Measurements from ENCODE around the gene OTOG.

OTOG gene

GRCh38 chr11:17591293-17591692 is 44.2 kb downstream of the OTOG start:
- no peak for DNase-seq

- DNase-seq: no peak
These were observed 46.6 kb downstream of the OTOG start for GRCh38 chr11:17593466-17594245.

GRCh38 chr11:17594686-17595192 is 47.7 kb downstream of the OTOG start:
- DNase-seq: no peak

- no peak for DNase-seq
These were observed 48.7 kb downstream of the OTOG start for GRCh38 chr11:17595526-17596309.

GRCh38 chr11:17596310-17596669 is 49.2 kb downstream of the OTOG start:
- no peak for DNase-seq

- DNase-seq: no peak
These were observed 49.7 kb downstream of the OTOG start for GRCh38 chr11:17596711-17597110.

- DNase-seq: no peak
These were observed 50.7 kb downstream of the OTOG start for GRCh38 chr11:17597770-17598169.

GRCh38 chr11:17598700-17599459 is 51.8 kb downstream of the OTOG start:
- peak; percentile 80 for DNase-seq

GRCh38 chr11:17599460-17599925 is 52.4 kb downstream of the OTOG start:
- no peak for DNase-seq

GRCh38 chr11:17600316-17601255 is 53.5 kb downstream of the OTOG start:
- DNase-seq: no peak

GRCh38 chr11:17601256-17601671 is 54.2 kb downstream of the OTOG start:
- no peak for DNase-seq

GRCh38 chr11:17601676-17602075 is 54.6 kb downstream of the OTOG start:
- DNase-seq: no peak

GRCh38 chr11:17602105-17603001 is 55.3 kb downstream of the OTOG start:
- DNase-seq: no peak

GRCh38 chr11:17603056-17603825 is 56.2 kb downstream of the OTOG start:
- no peak for DNase-seq

- no peak for DNase-seq
These were observed 57.3 kb downstream of the OTOG start for GRCh38 chr11:17604201-17604914.

GRCh38 chr11:17604915-17605233 is 57.8 kb downstream of the OTOG start:
- no peak for DNase-seq

GRCh38 chr11:17605651-17606122 is 58.6 kb downstream of the OTOG start:
- DNase-seq: no peak

- no peak for DNase-seq
These were observed 59.4 kb downstream of the OTOG start for GRCh38 chr11:17606233-17607082.

GRCh38 chr11:17607083-17607429 is 60.0 kb downstream of the OTOG start:
- no peak for DNase-seq

All from midbrain (tissue), 1 donor.